Endothelial cell of umbilical vein (primary cell): ENCODE results near the gene DIAPH3. TPM values are rescaled to one million over a fixed set of nuclear protein-coding genes. Genes with fewer than 3 reads are reported as not detected.

Experiments used
- BruUV-seq: library from RNA; stranded (reverse); fragments of 400-500 nt; replicated peaks from 2 replicates; lab custom pipeline; 2021; lab: Mats Ljungman, UMichigan
- CTCF ChIA-PET: fragments of 300-600, 350-600 bp; sonication (Branson Sonifier 250); formaldehyde crosslinking; loops from one replicate; lab custom pipeline; 2021; ENCODE audit warnings: antibody characterized with exemption, inconsistent platforms; lab: Charles Lee
- POLR2A ChIA-PET: fragments of 300-600, 350-600 bp; sonication (Branson Sonifier 250); formaldehyde crosslinking; loops from one replicate; lab custom pipeline; 2021; ENCODE audit warnings: antibody characterized with exemption, inconsistent platforms; lab: Charles Lee
- DNase-seq: peaks from one replicate; pipeline ENCODE4 v3.0.0-alpha.2; 2011; ENCODE audit warnings: low read depth, low spot score
- FAIRE-seq: peaks from 2 replicates; lab custom pipeline; 2011; peaks lifted over from hg19 to GRCh38; lab: Jason Lieb, UNC
- H2AFZ ChIP-seq: 2 replicates; pipeline ENCODE4 v1.6.0; 2012; ENCODE audit warnings: low read depth, low read length, control low read depth, inconsistent platforms
- H3K27ac ChIP-seq: 2 replicates; pipeline ENCODE4 v1.5.1; 2011; ENCODE audit warnings: low read depth, mild to moderate bottlenecking, control low read depth, low read length, moderate library complexity; ENCODE audit not compliant: insufficient read depth
- H3K27me3 ChIP-seq, 2 experiments: 2 replicates each; pipeline versions ENCODE4 v1.6.0 to v1.6.1; 2011; ENCODE audit warnings: low read length in 2 of 2, mixed read lengths in 1 of 2; ENCODE audit not compliant: control insufficient read depth in 2 of 2, insufficient read depth in 2 of 2
- H3K36me3 ChIP-seq, 2 experiments: 2 replicates in 1 of 2; 3 replicates in 1 of 2; pipeline ENCODE4 v1.5.1; 2011; ENCODE audit warnings: low read length in 2 of 2, mild to moderate bottlenecking in 1 of 2, moderate library complexity in 1 of 2; ENCODE audit not compliant: control insufficient read depth in 2 of 2, insufficient read depth in 2 of 2; ENCODE audit errors: extremely low read depth in 1 of 2
- H3K4me1 ChIP-seq: 3 replicates; pipeline ENCODE4 v1.5.1; 2011; ENCODE audit warnings: mild to moderate bottlenecking, low read length; ENCODE audit not compliant: control insufficient read depth, insufficient read depth; ENCODE audit errors: extremely low read depth
- H3K4me2 ChIP-seq: 2 replicates; pipeline ENCODE4 v1.6.1; 2011; ENCODE audit warnings: low read length, control low read depth, mixed read lengths; ENCODE audit not compliant: insufficient read depth
- H3K4me3 ChIP-seq, 3 experiments: fragments of 200-600 bp in 1 of 3; sonication (generic), shearing (Covaris generic) in 1 of 3; replicated peaks in 1 of 3; 2 replicates each; pipeline ENCODE4 v1.5.1; 2011 to 2016; ENCODE audit warnings: control low read depth in 3 of 3, low read length in 3 of 3, mild to moderate bottlenecking in 2 of 3, inconsistent platforms in 1 of 3, low read depth in 1 of 3, moderate library complexity in 1 of 3; ENCODE audit not compliant: insufficient read depth in 1 of 3
- H3K79me2 ChIP-seq: 2 replicates; pipeline ENCODE4 v1.6.0; 2012; ENCODE audit warnings: low read length, inconsistent platforms; ENCODE audit not compliant: control insufficient read depth, insufficient read depth
- H3K9ac ChIP-seq: replicated peaks from 2 replicates; pipeline ENCODE3; 2011; ENCODE audit warnings: low read length, control low read depth; ENCODE audit not compliant: insufficient read depth; ENCODE audit errors: extremely low read depth
- H3K9me1 ChIP-seq: replicated peaks from 3 replicates; pipeline ENCODE4 v1.6.0; 2011; ENCODE audit warnings: mild to moderate bottlenecking, low read length; ENCODE audit not compliant: control insufficient read depth, insufficient read depth; ENCODE audit errors: extremely low read depth
- H3K9me3 ChIP-seq: replicated peaks from 2 replicates; pipeline ENCODE4 v1.5.1; 2012; ENCODE audit warnings: low read length, inconsistent platforms; ENCODE audit not compliant: control insufficient read depth, insufficient read depth
- H4K20me1 ChIP-seq: replicated peaks from 2 replicates; pipeline ENCODE3; 2011; ENCODE audit warnings: mild to moderate bottlenecking, low read length; ENCODE audit not compliant: control insufficient read depth, insufficient read depth; ENCODE audit errors: extremely low read depth
- EZH2 ChIP-seq: IDR thresholded peaks from 2 replicates; pipeline ENCODE4 v1.6.1; 2012; ENCODE audit warnings: borderline replicate concordance, low read depth, mild to moderate bottlenecking, moderate library complexity, low read length, inconsistent platforms; ENCODE audit not compliant: severe bottlenecking
- FOS ChIP-seq: IDR thresholded peaks from 2 replicates; pipeline ENCODE4 v1.6.1; 2011; ENCODE audit warnings: mild to moderate bottlenecking, low read length, moderate library complexity, borderline replicate concordance; ENCODE audit not compliant: insufficient read depth
- GATA2 ChIP-seq: IDR thresholded peaks from 2 replicates; pipeline ENCODE4 v1.7.0; 2011; ENCODE audit warnings: low read depth, mild to moderate bottlenecking, moderate library complexity, mixed read lengths, low read length; ENCODE audit not compliant: insufficient read length, insufficient read depth
- JUN ChIP-seq: IDR thresholded peaks from 2 replicates; pipeline ENCODE4 v1.6.1; 2011; ENCODE audit warnings: borderline replicate concordance, low read depth; ENCODE audit not compliant: insufficient read length, insufficient read depth
- MAX ChIP-seq: IDR thresholded peaks from 2 replicates; pipeline ENCODE4 v1.6.1; 2011; ENCODE audit not compliant: insufficient read depth, insufficient read length
- MYC ChIP-seq: IDR thresholded peaks from one replicate; pipeline ENCODE4 v1.6.1; 2011; ENCODE audit warnings: mild to moderate bottlenecking, low read depth, low read length
- POLR2A ChIP-seq: IDR thresholded peaks from 2 replicates; pipeline ENCODE4 v1.6.1; 2012; ENCODE audit warnings: low read depth, mild to moderate bottlenecking, control low read depth, low read length
- POLR2AphosphoS5 ChIP-seq: IDR thresholded peaks from 2 replicates; pipeline ENCODE4 v1.6.1; 2012; ENCODE audit warnings: low read depth, mild to moderate bottlenecking, control low read depth, low read length, moderate library complexity; ENCODE audit not compliant: insufficient read depth
- dilution Hi-C: fragments of 300-500 bp; cut with MboI; formaldehyde crosslinking; loops from one replicate; pipeline ENCODE4 v1.15.0; 2019; ENCODE audit warnings: low sequenced_read_pairs; ENCODE audit not compliant: extremely low pct_ligation_motif_present
- intact Hi-C: fragments of 100-400 bp; cut with micrococcal nuclease; formaldehyde crosslinking; loops from one replicate; pipeline ENCODE4 v1.10.0; 2022
- polyA plus RNA-seq, 4 experiments: library from polyadenylated mRNA; depleted of rRNA in 3 of 4; stranded (reverse) in 3 of 4; unstranded in 1 of 4; fragments of >200 nt; gene quantifications; 2 replicates each; pipeline versions ENCODE4 v1.2.1 to v1.2.3, GENCODE V29; 2011 to 2012; ENCODE audit warnings: missing spikeins in 1 of 4
- total RNA-seq: library from RNA; stranded (reverse); gene quantifications from 2 replicates; pipeline ENCODE4 v1.2.3, GENCODE V29; 2021
- TF ChIP-seq, protein P1 (sequence below), 2 donors: IDR thresholded peaks; 1 replicate in 1 of 2; 2 replicates in 1 of 2; pipeline ENCODE4 v1.5.1; 2011; ENCODE audit warnings: low read length in 2 of 2, mild to moderate bottlenecking in 2 of 2, moderate library complexity in 2 of 2, control low read depth in 1 of 2, inconsistent platforms in 1 of 2, low read depth in 1 of 2; ENCODE audit not compliant: insufficient read depth in 1 of 2; ENCODE audit errors: extremely low read depth in 1 of 2

DIAPH3 gene
- total and polyA plus RNA-seq, 2 donors (not counting 3 experiments of a cell fraction or from before 2014, with no cell fraction given), result 9.9 to 44.0 TPM

DNA sequence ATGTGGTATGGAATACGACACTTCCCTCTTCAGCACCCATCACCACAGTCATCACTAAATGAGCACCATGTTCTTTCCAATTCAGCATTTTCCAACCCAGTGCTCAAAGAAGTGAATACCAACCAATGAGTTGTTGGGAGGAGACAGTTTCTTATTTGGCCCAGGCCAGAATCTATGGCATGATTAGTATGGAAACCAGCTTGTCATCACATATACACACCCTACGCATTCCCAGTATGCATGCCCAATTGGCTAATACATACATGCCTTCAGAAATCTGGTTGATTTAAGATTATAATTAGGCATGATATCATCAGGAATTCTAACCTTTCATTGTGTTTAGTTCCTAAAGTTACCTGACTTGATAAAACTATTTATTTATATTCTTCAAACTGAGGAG, 430.0 kb downstream of the DIAPH3 start:
- no peaks in the 10 kb centered on the region for H4K20me1 ChIP-seq
- H3K4me1 ChIP-seq, result no peaks in the 10 kb centered on the region
- no peaks in the 10 kb centered on the region for H3K9me1 ChIP-seq
- TF ChIP-seq POLR2A (no peak), JUN (no peak), MYC (no peak), MAX (no peak), GATA2 (no peak), FOS (no peak), POLR2AphosphoS5 (no peak), EZH2 (no peak)
- TF ChIP-seq, protein P1, sequence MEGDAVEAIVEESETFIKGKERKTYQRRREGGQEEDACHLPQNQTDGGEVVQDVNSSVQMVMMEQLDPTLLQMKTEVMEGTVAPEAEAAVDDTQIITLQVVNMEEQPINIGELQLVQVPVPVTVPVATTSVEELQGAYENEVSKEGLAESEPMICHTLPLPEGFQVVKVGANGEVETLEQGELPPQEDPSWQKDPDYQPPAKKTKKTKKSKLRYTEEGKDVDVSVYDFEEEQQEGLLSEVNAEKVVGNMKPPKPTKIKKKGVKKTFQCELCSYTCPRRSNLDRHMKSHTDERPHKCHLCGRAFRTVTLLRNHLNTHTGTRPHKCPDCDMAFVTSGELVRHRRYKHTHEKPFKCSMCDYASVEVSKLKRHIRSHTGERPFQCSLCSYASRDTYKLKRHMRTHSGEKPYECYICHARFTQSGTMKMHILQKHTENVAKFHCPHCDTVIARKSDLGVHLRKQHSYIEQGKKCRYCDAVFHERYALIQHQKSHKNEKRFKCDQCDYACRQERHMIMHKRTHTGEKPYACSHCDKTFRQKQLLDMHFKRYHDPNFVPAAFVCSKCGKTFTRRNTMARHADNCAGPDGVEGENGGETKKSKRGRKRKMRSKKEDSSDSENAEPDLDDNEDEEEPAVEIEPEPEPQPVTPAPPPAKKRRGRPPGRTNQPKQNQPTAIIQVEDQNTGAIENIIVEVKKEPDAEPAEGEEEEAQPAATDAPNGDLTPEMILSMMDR (IDR thresholded peaks at IDR 0.05; ENCODE audit: extremely low read depth in 1 of 2, insufficient read depth in 1 of 2, low read depth in 1 of 2, low read length in 2 of 2), result no peak
- no peaks in the 10 kb centered on the region for H3K79me2 ChIP-seq
- intact Hi-C loops (no loop called here), dilution Hi-C loops (no loop called here)
- H3K9me3 ChIP-seq, result no peaks in the 10 kb centered on the region
- no peak overlapping the region for H3K4me3 ChIP-seq
- no peaks in the 10 kb centered on the region for H3K36me3 ChIP-seq
- H3K4me2 ChIP-seq, result no peak overlapping the region
- FAIRE-seq (no peak), DNase-seq (no peak)
- no TSS peak for BruUV-seq
- H3K9ac ChIP-seq, result no peak overlapping the region
- no peaks in the 10 kb centered on the region for H3K27me3 ChIP-seq
- POLR2A ChIA-PET, result no interaction called here
- H2AFZ ChIP-seq, result no peak overlapping the region
- H3K27ac ChIP-seq, result no peak overlapping the region
- CTCF ChIA-PET, result interaction anchor here (1.2 kb wide), 1 partner anchor 9 kb away, joined by 4 read pairs; no protein-coding TSS in a partner anchor
